ENCODE measurements around the gene IRAK2.

GRCh38 chr3:10283638-10284037 lies 118.9 kb downstream of the IRAK2 start:
- no peak for TF ChIP-seq CTCF (IDR thresholded peaks at IDR 0.05)
- TF ChIP-seq EP300 (IDR thresholded peaks at IDR 0.05) = no peak
- no peak for TF ChIP-seq POLR2A (IDR thresholded peaks at IDR 0.05)

Data from ovary (tissue), 3 donors.